HFFc6 (cell line): ENCODE measurements around the gene ZNF775. TPM values are rescaled to one million over a fixed set of nuclear protein-coding genes. Genes with fewer than 3 reads are reported as not detected.

Source experiments
- DNase-seq: peaks from one replicate; pipeline ENCODE4 v3.0.0-alpha.2; 2018
- H3K27ac Mint-ChIP-seq: 2 replicates; pipeline ENCODE4 v1.8.0; 2020; ENCODE audit warnings: mild to moderate bottlenecking, mixed read lengths
- H3K27me3 Mint-ChIP-seq: 2 replicates; pipeline ENCODE4 v1.8.0; 2021; ENCODE audit warnings: mild to moderate bottlenecking, moderate library complexity, mixed read lengths; ENCODE audit not compliant: insufficient read depth
- H3K36me3 Mint-ChIP-seq: 2 replicates; pipeline ENCODE4 v1.8.0; 2021; ENCODE audit warnings: low read depth, mixed read lengths
- H3K4me1 Mint-ChIP-seq: 2 replicates; pipeline ENCODE4 v1.8.0; 2020; ENCODE audit warnings: low read depth, mixed read lengths
- H3K4me3 Mint-ChIP-seq: 2 replicates; pipeline ENCODE4 v1.8.0; 2020; ENCODE audit warnings: mild to moderate bottlenecking, moderate library complexity, mixed read lengths
- H3K9me3 Mint-ChIP-seq: 2 replicates; pipeline ENCODE4 v1.8.0; 2020; ENCODE audit warnings: mild to moderate bottlenecking, mixed read lengths
- total RNA-seq, 6 experiments: library from RNA; stranded (reverse); fragmentation: NEBNext Ultra II Directional; extraction: Animal tissue kit (Norgen Biotek cat#: 25700); gene quantifications; 2 replicates in 1 of 6; 3 replicates in 5 of 6; pipeline ENCODE4 v1.2.3, GENCODE V29; 2021
- TF ChIP-seq, protein P1 (sequence below): fragments of 200-600 bp; sonication (generic); IDR thresholded peaks from 2 replicates; pipeline ENCODE4 v1.5.0; 2021; ENCODE audit warnings: antibody characterized with exemption, mild to moderate bottlenecking

ZNF775 gene
- total RNA-seq, 6 experiments from 2014 or later = 2.7 to 3.8 (median 2.9) TPM

DNA sequence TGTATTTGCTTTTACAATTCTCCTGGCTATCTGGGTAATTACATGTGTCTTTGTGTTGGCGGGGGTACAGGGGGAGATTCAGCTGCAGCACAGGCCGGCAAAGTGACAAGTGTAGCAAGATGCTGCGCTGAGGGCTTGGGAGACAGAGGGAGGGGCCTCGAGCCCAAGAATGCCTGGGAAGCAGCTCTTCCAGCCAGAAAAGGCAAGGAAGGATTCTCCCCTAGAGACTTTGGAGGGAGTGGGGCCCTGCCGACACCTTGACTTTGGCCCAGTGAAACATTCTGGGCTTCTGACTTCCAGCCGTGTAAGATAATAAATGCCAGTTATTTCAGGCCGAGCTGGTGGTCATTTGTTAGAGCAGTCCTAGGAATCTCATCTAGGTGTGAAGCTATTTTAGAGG lies 17.7 kb upstream of the ZNF775 start:
- Mint-ChIP-seq H3K27ac (no peak overlapping the region), H3K4me1 (no peaks in the 10 kb centered on the region), H3K4me3 (no peak overlapping the region), H3K36me3 (no peaks in the 10 kb centered on the region), H3K9me3 (no peaks in the 10 kb centered on the region), H3K27me3 (no peaks in the 10 kb centered on the region; the same call in none of the 2 replicates)
- no peak for DNase-seq
- TF ChIP-seq, protein P1, sequence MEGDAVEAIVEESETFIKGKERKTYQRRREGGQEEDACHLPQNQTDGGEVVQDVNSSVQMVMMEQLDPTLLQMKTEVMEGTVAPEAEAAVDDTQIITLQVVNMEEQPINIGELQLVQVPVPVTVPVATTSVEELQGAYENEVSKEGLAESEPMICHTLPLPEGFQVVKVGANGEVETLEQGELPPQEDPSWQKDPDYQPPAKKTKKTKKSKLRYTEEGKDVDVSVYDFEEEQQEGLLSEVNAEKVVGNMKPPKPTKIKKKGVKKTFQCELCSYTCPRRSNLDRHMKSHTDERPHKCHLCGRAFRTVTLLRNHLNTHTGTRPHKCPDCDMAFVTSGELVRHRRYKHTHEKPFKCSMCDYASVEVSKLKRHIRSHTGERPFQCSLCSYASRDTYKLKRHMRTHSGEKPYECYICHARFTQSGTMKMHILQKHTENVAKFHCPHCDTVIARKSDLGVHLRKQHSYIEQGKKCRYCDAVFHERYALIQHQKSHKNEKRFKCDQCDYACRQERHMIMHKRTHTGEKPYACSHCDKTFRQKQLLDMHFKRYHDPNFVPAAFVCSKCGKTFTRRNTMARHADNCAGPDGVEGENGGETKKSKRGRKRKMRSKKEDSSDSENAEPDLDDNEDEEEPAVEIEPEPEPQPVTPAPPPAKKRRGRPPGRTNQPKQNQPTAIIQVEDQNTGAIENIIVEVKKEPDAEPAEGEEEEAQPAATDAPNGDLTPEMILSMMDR = no peak

DNA sequence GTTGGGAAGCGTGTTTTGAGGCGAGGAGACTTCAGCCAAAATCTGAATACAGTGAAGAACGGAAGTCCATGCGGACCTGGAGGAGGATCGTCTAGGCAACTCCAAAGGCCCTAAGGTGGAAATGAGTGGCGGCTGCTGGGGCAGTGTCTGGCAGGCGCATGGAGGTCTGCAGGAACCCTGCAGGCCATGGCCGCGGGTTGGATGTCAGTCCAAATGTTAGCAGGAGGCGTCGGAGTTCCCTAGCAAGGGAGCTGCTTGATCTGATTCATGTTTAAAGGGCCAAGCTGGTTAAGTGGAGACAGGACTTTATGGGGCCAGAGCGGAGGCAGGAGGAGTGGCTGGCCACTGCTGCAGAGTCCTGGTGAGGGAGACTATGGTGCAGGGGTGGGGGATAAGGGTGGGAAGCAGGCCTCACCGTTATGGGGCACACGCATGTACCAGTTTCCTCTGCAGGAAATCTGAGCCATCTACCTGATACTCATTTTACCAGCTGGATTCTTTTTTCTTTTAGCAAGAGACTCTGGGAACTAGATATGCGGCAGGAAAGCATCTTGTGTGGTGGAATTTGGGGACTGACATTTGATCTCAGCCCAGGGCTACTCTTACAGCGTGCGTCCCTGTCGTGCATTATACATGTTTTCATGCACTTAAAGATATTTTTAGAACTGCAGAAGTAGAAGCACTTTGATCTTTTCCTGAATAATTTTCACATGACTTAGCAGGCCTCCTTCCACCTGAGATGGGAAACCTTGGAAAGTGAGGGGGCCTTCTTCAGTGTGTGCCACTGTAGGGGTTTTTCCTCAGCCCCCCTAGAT lies 17.1 kb upstream of the ZNF775 start:
- TF ChIP-seq, protein P1 = no peak
- Mint-ChIP-seq H3K4me1 (no peaks in the 10 kb centered on the region), H3K4me3 (no peak overlapping the region)

DNA sequence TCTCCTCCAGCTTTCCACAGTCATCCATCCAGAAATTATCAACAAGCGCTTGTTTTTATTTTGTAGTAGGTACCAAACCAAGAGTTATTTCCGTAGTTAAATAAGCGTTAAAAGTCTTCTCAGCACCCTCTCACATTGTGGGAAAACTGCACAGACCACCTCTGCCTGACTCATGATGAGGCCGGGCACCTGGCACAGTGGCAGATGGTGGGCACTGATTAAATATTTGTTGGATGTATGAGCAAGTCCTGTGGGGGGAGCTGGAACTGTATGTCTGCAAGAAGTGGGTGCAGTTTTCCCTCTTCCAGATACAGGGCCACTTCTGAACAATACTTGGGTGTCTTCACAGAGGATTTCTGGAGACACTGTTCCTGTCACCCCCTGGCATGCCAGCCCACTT lies 15.8 kb upstream of the ZNF775 start:
- Mint-ChIP-seq H3K4me3 (no peak overlapping the region), H3K9me3 (no peaks in the 10 kb centered on the region), H3K27ac (no peak overlapping the region), H3K36me3 (no peaks in the 10 kb centered on the region), H3K4me1 (no peaks in the 10 kb centered on the region), H3K27me3 (no peaks in the 10 kb centered on the region; the same call in none of the 2 replicates)
- TF ChIP-seq, protein P1 = no peak
- DNase-seq = no peak

More for the DNA sequence above, 17.1 kb upstream of the ZNF775 start:
- DNase-seq = no peak
- Mint-ChIP-seq H3K27me3 (no peaks in the 10 kb centered on the region; the same call in none of the 2 replicates), H3K36me3 (no peaks in the 10 kb centered on the region), H3K9me3 (no peaks in the 10 kb centered on the region), H3K27ac (no peak overlapping the region)

DNA sequence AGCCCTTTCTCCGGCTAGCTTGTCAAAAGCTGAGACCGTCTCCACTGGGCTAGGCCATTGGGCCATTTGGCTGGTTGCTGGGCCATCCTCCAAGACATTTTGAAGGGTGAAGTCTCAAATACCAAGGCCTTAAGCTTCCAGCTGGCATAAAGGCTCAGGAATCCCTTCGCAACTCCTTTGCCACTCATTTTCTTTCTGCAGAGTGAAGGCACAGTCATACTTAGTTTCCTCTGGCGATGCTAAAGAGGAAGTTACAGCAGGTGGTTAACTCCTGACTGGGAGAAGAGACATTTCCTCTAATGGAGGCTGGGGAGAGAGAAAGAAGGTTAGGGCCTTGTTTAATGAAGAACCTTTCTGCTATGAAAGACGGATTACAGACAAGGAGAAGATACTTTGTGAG lies 15.3 kb upstream of the ZNF775 start:
- Mint-ChIP-seq H3K9me3 (no peaks in the 10 kb centered on the region), H3K36me3 (no peaks in the 10 kb centered on the region), H3K4me3 (no peak overlapping the region), H3K27me3 (peaks cover under 1% of the 10 kb centered on the region), H3K27ac (no peak overlapping the region), H3K4me1 (no peaks in the 10 kb centered on the region)
- no peak for DNase-seq
- TF ChIP-seq, protein P1 = no peak

DNA sequence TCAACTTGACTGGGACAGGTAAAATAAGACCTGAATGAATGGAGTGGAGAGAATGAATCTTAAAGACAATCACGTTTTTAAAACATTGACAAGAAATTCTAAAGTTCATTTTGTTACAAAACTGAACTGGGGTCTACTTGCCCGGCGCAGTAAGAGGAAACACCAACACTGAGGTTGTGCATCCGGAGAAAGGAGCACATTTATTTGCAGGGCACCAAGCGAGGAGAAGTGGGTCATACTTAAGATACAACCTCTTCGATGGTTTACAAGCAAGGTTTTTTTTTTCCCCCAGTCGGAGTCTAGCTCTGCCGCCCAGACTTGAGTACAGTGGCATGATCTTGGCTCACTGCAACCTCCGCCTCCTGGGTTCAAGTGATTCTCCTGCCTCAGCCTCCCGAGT lies 13.9 kb upstream of the ZNF775 start:
- H3K36me3 Mint-ChIP-seq = no peaks in the 10 kb centered on the region
- peaks cover 3% of the 10 kb centered on the region; the same call in 1 of the 2 replicates for H3K27me3 Mint-ChIP-seq
- H3K4me3 Mint-ChIP-seq = no peak overlapping the region
- no peaks in the 10 kb centered on the region for H3K9me3 Mint-ChIP-seq
- no peak for DNase-seq
- TF ChIP-seq, protein P1 = no peak
- no peak overlapping the region for H3K27ac Mint-ChIP-seq
- H3K4me1 Mint-ChIP-seq = peaks cover 7% of the 10 kb centered on the region
